Epithelial cell of proximal tubule (primary cell): ENCODE results near the gene ARPP21. TPM values are rescaled to one million over a fixed set of nuclear protein-coding genes. Genes with fewer than 3 reads are reported as not detected.

Experiments
- DNase-seq: peaks from one replicate; pipeline ENCODE4 v3.0.0-alpha.2; 2011; ENCODE audit warnings: low read depth
- H3K4me3 ChIP-seq: 2 replicates; pipeline ENCODE4 v1.5.1; 2011; ENCODE audit warnings: low read depth, mild to moderate bottlenecking, low read length
- CTCF ChIP-seq: conservative IDR thresholded peaks from 2 replicates; pipeline ENCODE4 v1.5.1; 2012; ENCODE audit warnings: low read depth, mild to moderate bottlenecking, low read length
- total RNA-seq: library from RNA; depleted of rRNA; stranded (reverse); fragments of >200 nt; gene quantifications from 2 replicates; pipeline ENCODE4 v1.2.3, GENCODE V29; 2015

Gene ARPP21
- total RNA-seq, 1 donor from 2014 or later = not detected

- no peak for DNase-seq
- TF ChIP-seq CTCF = no peak
- no peak overlapping the region for H3K4me3 ChIP-seq
Measured at GRCh38 chr3:35680866-35681650, 41.7 kb downstream of the ARPP21 start.

GRCh38 chr3:35685153-35685552, 45.8 kb downstream of the ARPP21 start:
- DNase-seq = no peak
- no peak overlapping the region for H3K4me3 ChIP-seq
- TF ChIP-seq CTCF = no peak

- H3K4me3 ChIP-seq = no peak overlapping the region
- no peak for TF ChIP-seq CTCF
- DNase-seq = no peak
Measured at GRCh38 chr3:35688826-35689225, 49.5 kb downstream of the ARPP21 start.

- TF ChIP-seq CTCF = no peak
- H3K4me3 ChIP-seq = no peak overlapping the region
- no peak for DNase-seq
Measured at GRCh38 chr3:35690271-35690670, 50.9 kb downstream of the ARPP21 start.

- DNase-seq = no peak
- TF ChIP-seq CTCF = no peak
- H3K4me3 ChIP-seq = no peak overlapping the region
Measured at GRCh38 chr3:35705904-35706303, 66.6 kb downstream of the ARPP21 start.

GRCh38 chr3:35707904-35708303, 68.6 kb downstream of the ARPP21 start:
- H3K4me3 ChIP-seq = no peak overlapping the region
- no peak for TF ChIP-seq CTCF
- DNase-seq = no peak

GRCh38 chr3:35708394-35709271, 69.3 kb downstream of the ARPP21 start:
- H3K4me3 ChIP-seq = no peak overlapping the region
- DNase-seq = no peak
- no peak for TF ChIP-seq CTCF
